ENCODE results near the gene EFR3B.

The EFR3B gene

GRCh38 chr2:25073025-25073424 lies 31.1 kb downstream of the EFR3B start:
- no peak for DNase-seq (ENCODE audit: low read depth in 2 of 2)

- no peak for DNase-seq (ENCODE audit: low read depth in 2 of 2)
These were observed 32.0 kb downstream of the EFR3B start for GRCh38 chr2:25073914-25074313.

GRCh38 chr2:25074826-25075225 lies 33.0 kb downstream of the EFR3B start:
- DNase-seq (ENCODE audit: low read depth in 2 of 2), result no peak

- DNase-seq (ENCODE audit: low read depth in 2 of 2), result no peak
These were observed 34.9 kb downstream of the EFR3B start for GRCh38 chr2:25076749-25077148.

GRCh38 chr2:25077789-25078169 lies 35.9 kb downstream of the EFR3B start:
- DNase-seq (ENCODE audit: low read depth in 2 of 2), result no peak

GRCh38 chr2:25078170-25079049 lies 36.5 kb downstream of the EFR3B start:
- DNase-seq (ENCODE audit: low read depth in 2 of 2), result no peak

- DNase-seq (ENCODE audit: low read depth in 2 of 2), result no peak
These were observed 37.3 kb downstream of the EFR3B start for GRCh38 chr2:25079050-25079635.

- DNase-seq (ENCODE audit: low read depth in 2 of 2), result no peak
These were observed 39.4 kb downstream of the EFR3B start for GRCh38 chr2:25081237-25081790.

GRCh38 chr2:25082002-25082622 lies 40.2 kb downstream of the EFR3B start:
- no peak for DNase-seq (ENCODE audit: low read depth in 2 of 2)

GRCh38 chr2:25085761-25086560 lies 44.1 kb downstream of the EFR3B start:
- no peak for DNase-seq (ENCODE audit: low read depth in 2 of 2)

GRCh38 chr2:25088817-25089516 lies 47.1 kb downstream of the EFR3B start:
- no peak for DNase-seq (ENCODE audit: low read depth in 2 of 2)

GRCh38 chr2:25089605-25090315 lies 47.9 kb downstream of the EFR3B start:
- DNase-seq (ENCODE audit: low read depth in 2 of 2), result no peak

GRCh38 chr2:25090801-25091200 lies 48.9 kb downstream of the EFR3B start:
- no peak for DNase-seq (ENCODE audit: low read depth in 2 of 2)

- DNase-seq (ENCODE audit: low read depth in 2 of 2), result no peak
These were observed 49.4 kb downstream of the EFR3B start for GRCh38 chr2:25091265-25091664.

GRCh38 chr2:25098056-25098455 lies 56.2 kb downstream of the EFR3B start:
- no peak for DNase-seq (ENCODE audit: low read depth in 2 of 2)

- no peak for DNase-seq (ENCODE audit: low read depth in 2 of 2)
These were observed 57.0 kb downstream of the EFR3B start for GRCh38 chr2:25098670-25099486.

- DNase-seq (ENCODE audit: low read depth in 2 of 2), result peak in 1 of 2 experiments; percentile 24
These were observed 60.5 kb downstream of the EFR3B start for GRCh38 chr2:25102352-25102751.

- DNase-seq (ENCODE audit: low read depth in 2 of 2), result no peak
These were observed 61.5 kb downstream of the EFR3B start for GRCh38 chr2:25103287-25103871.

GRCh38 chr2:25104736-25105135 lies 62.9 kb downstream of the EFR3B start:
- no peak for DNase-seq (ENCODE audit: low read depth in 2 of 2)
